Stimulated activated CD8-positive, alpha-beta memory T cell treated with anti-CD3 and anti-CD28 coated beads, Interleukin-2, amount 100 ng/mL, for 1 hour (primary cell): ENCODE results near the gene CHADL.
A peak's percentile ranks its signal among the peaks of the same experiment; 100 is the strongest.

Experiments used
- DNase-seq, 2 donors: peaks; one replicate each; pipeline ENCODE4 v3.0.0-alpha.2; 2020; ENCODE audit warnings: low read depth in 2 of 2

The CHADL gene

GRCh38 chr22:41230401-41230785 lies 10.3 kb downstream of the CHADL start:
- no peak for DNase-seq

DNA sequence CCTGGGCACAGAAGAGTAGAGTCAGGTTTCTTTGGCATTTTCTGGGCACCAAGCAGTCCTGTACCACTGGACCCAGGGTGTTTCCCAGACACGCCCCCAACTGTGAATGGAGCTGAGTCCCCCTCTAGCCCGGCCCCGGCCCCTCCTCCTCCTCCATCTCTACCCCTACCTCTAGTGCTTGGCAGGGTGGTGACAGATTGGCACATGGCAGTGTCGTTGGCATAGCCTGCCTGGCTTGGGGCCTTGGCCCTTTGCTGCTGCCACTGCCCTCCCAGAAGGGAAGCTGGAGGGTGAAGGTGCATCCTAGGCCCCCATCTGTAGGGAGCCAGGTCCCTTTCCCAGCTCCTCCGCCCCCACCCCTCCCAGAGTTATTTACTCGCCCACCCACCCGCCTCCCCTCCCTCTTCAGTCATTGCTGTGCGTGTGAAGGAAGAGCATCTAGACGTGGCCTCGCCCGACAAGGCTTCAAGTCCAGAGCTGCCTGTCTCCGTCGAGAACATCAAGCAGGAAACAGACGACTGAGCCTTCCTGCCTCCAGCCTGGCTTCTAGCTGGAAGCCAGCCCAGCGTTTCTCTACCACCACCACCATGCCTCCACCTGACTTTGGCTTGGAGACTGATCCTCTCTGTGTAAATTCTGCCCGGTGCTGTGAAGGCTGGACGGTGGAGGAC lies 10.9 kb downstream of the CHADL start:
- no peak for DNase-seq

DNA sequence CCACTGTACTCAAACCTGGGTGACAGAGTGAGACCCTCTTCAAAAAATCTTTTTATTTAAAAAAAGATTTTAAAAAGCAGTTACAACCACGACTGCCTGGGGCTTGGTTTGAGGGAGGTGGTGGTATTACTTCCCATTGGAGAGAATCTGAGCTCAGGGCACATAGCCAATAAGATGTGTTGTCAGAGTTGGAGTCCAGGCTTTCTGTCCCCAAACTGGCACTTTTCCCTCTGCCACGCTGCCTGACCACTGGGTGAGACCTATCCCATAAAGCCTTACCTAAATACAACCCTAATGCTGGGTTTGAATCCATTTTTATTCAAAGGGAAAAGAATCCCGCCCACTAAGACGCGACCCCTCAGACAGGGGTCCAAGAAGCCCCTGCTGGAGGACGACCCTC lies 11.5 kb downstream of the CHADL start:
- DNase-seq = no peak

- no peak for DNase-seq
These were observed 13.7 kb downstream of the CHADL start for GRCh38 chr22:41226723-41227655.

GRCh38 chr22:41223535-41223934 lies 17.2 kb downstream of the CHADL start:
- no peak for DNase-seq

- no peak for DNase-seq
These were observed 17.8 kb downstream of the CHADL start for GRCh38 chr22:41222846-41223507.

- no peak for DNase-seq
These were observed 23.1 kb downstream of the CHADL start for GRCh38 chr22:41217553-41218157.

DNA sequence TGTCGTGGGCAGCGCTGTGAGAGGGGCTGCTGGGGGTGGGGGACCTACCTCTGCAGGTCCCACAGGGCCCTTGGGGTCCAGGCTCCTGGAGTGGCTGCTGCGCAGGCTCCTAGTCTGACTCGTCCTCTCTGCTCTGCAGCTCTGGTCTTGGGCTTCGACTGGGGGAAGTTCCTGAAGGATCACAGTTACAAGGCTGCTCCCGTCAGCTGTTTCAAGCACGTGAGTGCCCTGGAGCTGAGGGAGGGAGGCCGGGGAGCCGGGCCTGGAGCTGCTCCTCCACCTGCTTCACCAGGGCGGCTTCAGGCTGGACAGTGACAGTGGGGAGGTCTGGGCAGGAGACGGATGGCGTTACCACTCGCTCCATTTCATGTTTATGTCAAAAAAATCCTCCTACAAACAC lies 23.7 kb downstream of the CHADL start:
- DNase-seq = no peak

DNA sequence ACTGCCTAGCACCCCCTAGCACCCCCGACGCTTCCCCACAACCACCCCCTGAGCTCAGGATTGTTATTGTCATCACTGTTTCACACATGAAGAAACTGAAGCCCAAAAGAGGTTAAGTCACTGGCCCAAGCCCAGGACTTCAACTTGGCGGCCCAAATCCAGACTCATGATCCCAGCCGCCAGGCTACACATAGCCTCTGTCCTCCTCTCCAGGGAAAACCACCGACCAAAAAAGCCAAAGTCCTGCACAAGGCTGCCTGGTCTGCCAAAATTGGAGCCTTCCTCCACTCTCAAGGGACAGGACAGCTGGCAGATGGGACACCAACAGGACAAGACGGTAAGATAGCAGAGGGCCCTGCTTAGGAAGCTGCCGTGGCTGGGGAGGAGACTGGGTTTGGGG lies 24.8 kb downstream of the CHADL start:
- DNase-seq = no peak

DNA sequence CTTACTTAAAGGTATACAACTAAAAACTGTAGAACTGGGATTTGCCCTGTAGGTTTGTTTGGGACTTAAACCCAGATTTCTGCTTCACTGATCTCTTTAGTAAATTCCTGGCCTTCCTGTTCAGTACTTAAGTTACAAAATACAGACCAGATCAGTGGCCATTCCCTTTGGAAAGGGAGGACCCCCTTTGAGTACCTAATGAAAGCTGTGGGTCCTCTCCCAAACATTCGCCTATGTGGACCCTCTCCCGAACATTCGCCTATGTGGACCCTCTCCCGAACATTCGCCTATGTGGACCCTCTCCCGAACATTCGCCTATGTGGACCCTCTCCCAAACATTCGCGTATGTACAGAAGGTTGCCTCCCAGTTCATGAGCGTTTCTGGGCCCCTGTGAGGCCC lies 25.3 kb downstream of the CHADL start:
- no peak for DNase-seq

DNA sequence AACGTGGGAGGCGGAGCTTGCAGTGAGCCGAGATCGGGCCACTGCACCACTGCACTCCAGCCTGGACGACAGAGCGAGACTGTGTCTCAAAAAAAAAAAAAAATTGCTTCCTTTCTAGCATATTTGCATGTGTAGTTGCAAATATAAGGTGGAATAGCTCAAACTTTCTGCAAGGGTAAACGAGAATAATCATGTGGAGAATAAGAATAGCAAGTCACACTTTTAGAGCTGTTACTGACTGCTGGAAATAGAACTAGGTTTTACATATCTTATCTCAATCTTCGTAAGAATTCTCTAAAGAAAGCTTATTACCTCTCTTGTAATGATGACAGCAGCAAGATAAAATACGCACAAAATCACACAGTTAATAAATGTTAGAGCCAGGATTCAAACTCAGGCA lies 34.0 kb downstream of the CHADL start:
- DNase-seq = no peak

DNA sequence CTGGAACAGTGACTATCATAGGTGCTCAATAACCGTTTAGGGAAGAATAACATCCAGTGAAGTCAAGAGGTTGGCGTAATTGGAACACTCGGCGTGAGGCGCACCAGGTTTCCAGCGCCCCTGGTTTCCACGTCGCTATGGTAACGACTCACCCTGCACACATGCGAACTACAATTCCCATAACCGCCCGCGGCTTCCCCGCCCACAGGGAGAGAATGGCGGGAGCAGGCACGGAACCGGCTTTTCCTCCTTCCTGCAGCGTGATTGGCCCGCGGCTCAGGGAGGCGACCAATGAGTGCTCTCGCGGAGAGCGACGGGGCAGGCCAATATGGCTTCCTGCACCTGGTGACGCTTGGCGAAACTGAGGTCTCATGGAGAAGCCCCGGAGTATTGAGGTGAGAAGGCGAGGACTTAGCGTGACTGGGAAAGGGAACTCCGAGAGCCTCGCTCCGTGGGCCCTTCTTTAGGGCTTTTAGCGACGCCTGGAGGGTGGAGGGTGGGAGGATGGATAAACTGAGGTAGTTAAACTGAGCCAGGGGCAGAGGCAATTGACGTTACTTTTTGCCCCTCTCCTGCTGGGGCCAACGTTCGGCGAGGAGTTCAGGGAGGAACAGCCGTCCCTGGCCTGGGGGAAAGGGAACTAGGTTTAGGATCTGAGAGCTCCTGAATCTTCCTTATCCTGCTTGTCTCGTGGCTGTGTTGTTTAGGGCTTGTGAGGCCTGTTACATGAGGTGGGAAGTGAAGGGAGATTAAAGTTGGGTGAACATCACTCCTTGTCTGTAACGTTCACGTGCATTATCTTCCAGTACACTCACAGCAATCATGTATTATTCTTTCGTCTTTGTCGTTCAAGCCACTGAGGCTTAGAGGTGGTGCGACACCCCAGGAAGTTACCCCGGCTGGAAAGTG lies 35.5 kb downstream of the CHADL start, which contains the start of gene L3MBTL2:
Gene L3MBTL2 (plus strand): TSS at position 321 of the 909 bp plus-strand sequence. CDS start 51 bp downstream, at position 372.
- peak; percentile 97 for DNase-seq

GRCh38 chr22:41204066-41204465 lies 36.7 kb downstream of the CHADL start:
- DNase-seq = no peak

GRCh38 chr22:41203118-41203517 lies 37.6 kb downstream of the CHADL start:
- no peak for DNase-seq

DNA sequence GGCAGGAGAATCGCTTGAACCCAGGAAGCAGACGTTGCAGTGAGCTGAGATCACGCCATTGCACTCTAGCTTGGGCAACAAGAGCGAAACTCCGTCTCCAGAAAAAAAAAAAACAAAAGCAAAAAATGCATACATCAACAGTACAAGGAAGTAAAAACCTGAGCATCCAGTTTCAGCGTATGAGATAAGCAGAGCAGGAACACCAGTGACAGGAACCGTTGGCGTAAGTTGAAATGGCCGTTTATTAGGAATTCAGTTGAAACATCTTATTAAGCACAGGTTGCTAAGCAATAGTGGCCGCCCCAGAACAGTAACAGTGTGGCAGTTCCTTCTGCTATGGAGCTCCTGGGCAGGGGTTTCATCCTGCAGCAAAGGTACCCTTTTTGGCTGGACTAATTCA lies 39.6 kb downstream of the CHADL start:
- DNase-seq = no peak

DNA sequence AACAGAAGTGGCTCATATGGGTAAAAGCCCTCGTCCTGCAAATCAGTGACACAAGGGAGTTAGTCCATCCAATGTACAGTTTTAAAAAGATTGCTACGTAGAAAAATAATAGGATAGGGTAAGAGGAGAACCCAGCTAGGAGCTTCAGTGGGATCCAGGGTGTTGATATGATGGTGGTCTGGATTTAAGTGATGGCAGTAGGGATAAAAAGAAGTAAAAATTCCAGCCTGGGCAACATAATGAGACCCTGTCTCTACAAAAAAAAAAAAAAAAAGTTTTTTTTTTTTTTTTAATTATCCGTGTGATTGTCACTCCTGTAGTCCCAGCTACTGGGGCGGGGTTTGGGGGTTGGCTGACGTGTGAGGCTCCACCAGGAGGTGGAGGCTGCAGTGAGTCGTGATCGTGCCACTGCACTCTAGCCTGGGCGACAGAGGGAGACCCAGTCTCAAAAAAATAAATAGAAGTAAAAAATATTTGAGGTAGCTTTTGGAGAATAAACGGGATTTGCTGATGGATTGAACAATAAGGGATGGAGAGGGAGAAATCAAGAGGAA lies 42.6 kb downstream of the CHADL start:
- DNase-seq = peak in 1 of 2 donors; percentile 25

DNA sequence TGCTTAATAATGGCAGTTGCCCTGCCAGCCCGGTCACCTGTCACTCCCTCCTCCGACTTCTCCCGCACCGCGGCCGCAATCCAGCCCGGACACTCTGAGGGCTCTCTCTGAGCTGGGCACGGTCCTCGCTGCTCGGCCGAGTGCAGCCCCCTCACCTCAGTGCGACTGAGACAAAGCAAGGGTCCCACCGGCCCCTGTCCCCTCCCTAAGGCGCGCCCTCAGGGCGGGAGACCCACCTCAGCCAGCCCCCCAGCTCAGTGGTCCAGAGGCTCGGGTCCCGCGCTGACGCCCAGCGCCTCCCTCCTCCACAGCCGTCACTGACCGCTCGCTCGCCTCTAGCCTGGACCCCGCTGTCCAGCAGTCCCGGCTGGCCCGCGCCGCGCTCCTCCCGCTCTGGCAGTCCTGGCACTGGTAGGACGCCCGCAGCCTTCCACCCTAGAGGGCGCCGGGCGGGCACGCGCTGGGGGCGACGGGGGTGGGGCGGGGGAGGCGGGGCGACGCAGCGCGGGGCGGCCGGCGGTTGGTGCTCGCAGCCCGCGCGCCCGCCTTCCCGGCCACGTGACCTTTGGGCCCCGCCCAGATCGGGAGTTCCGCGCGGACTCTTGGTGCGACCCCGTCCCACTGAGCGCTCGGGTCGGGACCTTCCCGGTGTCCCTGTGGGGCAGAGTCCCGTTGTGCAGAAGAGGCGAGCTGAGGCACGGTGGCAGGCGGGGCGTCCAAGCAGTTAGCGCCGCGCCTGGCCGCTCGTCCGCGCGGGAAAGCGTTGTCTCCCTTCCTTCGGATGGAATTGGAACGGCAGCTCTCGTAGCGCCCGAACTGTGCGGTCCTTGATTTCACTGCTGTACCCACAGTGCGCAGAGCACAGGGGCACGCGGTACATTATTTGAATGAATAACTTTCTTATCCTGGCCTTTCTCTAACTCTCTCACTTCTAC lies 43.4 kb downstream of the CHADL start:
- peak; percentile 54 to 66 for DNase-seq

- DNase-seq = no peak
These were observed 46.9 kb downstream of the CHADL start for GRCh38 chr22:41193829-41194228.

DNA sequence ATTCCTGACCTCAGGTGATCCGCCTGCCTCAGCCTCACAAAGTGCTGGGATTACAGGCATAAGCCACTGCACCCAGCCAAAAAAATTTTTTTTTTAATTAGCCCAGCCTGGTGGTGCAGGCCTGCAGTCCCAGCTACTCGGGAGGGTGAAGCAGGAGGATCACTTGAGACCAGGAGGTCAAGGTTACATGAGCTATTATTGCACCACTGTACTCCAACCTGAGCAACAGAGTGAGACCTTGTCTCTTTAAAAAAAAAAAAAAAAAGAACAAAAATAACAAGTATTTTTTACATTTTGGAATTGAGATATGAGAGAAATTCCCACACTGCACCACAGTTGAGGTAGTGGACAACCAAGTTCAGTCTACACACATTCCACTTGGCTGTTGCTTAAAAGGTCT lies 49.3 kb downstream of the CHADL start:
- no peak for DNase-seq

- no peak for DNase-seq
These were observed 56.1 kb downstream of the CHADL start for GRCh38 chr22:41184679-41185078.
